K562 (cell line): Measurements from ENCODE around the gene SCN7A.

Experiments used
- ETV6 ChIP-seq, 3 experiments: fragments of 150-350 bp in 1 of 3; sonication (generic) in 1 of 3; formaldehyde crosslinking in 1 of 3; IDR thresholded peaks; 2 replicates each; pipeline versions ENCODE4 v1.6.1 to v1.8.0; 2014 to 2022; ENCODE audit warnings: borderline replicate concordance in 2 of 3, low read depth in 2 of 3, antibody characterized with exemption in 1 of 3, low read length in 1 of 3, mild to moderate bottlenecking in 1 of 3, missing genetic modification reagents in 1 of 3
- FOXK1 ChIP-seq: sonication (generic); formaldehyde crosslinking; IDR thresholded peaks from 2 replicates; pipeline ENCODE4 v1.8.0; 2022; ENCODE audit warnings: missing genetic modification reagents, mild to moderate bottlenecking, borderline replicate concordance
- HLTF ChIP-seq: fragments of 450-650 bp; IDR thresholded peaks from 2 replicates; pipeline ENCODE4 v1.6.1; 2016
- ZNF324 ChIP-seq: fragments of 250-450 bp; sonication (Bioruptor Pico); IDR thresholded peaks from 2 replicates; pipeline ENCODE4 v1.4.0; 2020; ENCODE audit warnings: mild to moderate bottlenecking
- TF ChIP-seq, protein P1 (sequence below), 2 experiments: fragments of 450-650 bp; formaldehyde crosslinking in 1 of 2; IDR thresholded peaks; 2 replicates each; pipeline versions ENCODE4 v1.4.0 to v1.6.1; 2014 to 2020; ENCODE audit warnings: mild to moderate bottlenecking in 2 of 2, borderline replicate concordance in 1 of 2, low read depth in 1 of 2
- TF ChIP-seq, protein P2 (sequence below): sonication (generic); formaldehyde crosslinking; IDR thresholded peaks from 2 replicates; pipeline ENCODE4 v1.8.1; 2023; ENCODE audit warnings: mild to moderate bottlenecking, missing genetic modification reagents, moderate library complexity
- TF ChIP-seq, protein P3 (sequence below), 3 experiments: IDR thresholded peaks in 2 of 3; conservative IDR thresholded peaks in 1 of 3; 2 replicates each; pipeline ENCODE4 v1.5.1; 2011 to 2012; ENCODE audit warnings: low read length in 3 of 3, mild to moderate bottlenecking in 3 of 3, control low read depth in 2 of 3, improper control_type of control experiment in 1 of 3, inconsistent platforms in 1 of 3, low read depth in 1 of 3, mixed read lengths in 1 of 3, moderate library complexity in 1 of 3; ENCODE audit not compliant: insufficient read depth in 2 of 3
- TF ChIP-seq, protein P4 (sequence below): fragments of 250-450 bp; sonication (Bioruptor Pico); IDR thresholded peaks from 2 replicates; pipeline ENCODE4 v1.8.0; 2021; ENCODE audit warnings: mild to moderate bottlenecking, moderate library complexity

DNA sequence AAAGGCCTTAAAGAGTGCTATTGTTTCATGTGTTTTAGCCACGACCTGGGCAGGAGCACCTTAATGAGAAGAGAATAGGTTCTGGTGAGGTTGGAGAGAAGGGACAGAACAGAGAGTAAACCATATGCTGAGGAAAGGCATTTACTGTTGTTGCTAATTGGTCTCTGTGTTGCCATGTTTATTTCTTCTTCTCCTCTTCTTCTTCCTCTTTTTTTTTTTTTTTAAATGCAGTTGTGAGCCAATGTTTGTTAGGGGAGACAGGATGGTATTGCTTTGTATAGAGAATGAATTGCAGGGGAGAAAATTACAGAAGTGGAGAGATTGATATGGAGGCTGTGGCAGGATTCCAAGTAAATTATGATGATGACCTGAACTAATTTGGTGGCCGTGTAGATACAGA is 120.9 kb downstream of the SCN7A start:
- no peak for TF ChIP-seq ETV6 (IDR thresholded peaks at IDR 0.05; ENCODE audit: borderline replicate concordance in 1 of 2, low read depth in 2 of 2, low read length in 1 of 2)
- TF ChIP-seq ETV6 (CRISPR knock-in tag; IDR thresholded peaks at IDR 0.05; ENCODE audit: borderline replicate concordance): no peak
- TF ChIP-seq, protein P1, sequence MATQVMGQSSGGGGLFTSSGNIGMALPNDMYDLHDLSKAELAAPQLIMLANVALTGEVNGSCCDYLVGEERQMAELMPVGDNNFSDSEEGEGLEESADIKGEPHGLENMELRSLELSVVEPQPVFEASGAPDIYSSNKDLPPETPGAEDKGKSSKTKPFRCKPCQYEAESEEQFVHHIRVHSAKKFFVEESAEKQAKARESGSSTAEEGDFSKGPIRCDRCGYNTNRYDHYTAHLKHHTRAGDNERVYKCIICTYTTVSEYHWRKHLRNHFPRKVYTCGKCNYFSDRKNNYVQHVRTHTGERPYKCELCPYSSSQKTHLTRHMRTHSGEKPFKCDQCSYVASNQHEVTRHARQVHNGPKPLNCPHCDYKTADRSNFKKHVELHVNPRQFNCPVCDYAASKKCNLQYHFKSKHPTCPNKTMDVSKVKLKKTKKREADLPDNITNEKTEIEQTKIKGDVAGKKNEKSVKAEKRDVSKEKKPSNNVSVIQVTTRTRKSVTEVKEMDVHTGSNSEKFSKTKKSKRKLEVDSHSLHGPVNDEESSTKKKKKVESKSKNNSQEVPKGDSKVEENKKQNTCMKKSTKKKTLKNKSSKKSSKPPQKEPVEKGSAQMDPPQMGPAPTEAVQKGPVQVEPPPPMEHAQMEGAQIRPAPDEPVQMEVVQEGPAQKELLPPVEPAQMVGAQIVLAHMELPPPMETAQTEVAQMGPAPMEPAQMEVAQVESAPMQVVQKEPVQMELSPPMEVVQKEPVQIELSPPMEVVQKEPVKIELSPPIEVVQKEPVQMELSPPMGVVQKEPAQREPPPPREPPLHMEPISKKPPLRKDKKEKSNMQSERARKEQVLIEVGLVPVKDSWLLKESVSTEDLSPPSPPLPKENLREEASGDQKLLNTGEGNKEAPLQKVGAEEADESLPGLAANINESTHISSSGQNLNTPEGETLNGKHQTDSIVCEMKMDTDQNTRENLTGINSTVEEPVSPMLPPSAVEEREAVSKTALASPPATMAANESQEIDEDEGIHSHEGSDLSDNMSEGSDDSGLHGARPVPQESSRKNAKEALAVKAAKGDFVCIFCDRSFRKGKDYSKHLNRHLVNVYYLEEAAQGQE (IDR thresholded peaks at IDR 0.05; ENCODE audit: borderline replicate concordance): no peak
- TF ChIP-seq, protein P1 (CRISPR knock-in tag; IDR thresholded peaks at IDR 0.05; ENCODE audit: low read depth): no peak
- TF ChIP-seq ZNF324 (CRISPR knock-in tag): no peak
- TF ChIP-seq, protein P2, sequence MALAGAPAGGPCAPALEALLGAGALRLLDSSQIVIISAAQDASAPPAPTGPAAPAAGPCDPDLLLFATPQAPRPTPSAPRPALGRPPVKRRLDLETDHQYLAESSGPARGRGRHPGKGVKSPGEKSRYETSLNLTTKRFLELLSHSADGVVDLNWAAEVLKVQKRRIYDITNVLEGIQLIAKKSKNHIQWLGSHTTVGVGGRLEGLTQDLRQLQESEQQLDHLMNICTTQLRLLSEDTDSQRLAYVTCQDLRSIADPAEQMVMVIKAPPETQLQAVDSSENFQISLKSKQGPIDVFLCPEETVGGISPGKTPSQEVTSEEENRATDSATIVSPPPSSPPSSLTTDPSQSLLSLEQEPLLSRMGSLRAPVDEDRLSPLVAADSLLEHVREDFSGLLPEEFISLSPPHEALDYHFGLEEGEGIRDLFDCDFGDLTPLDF: no peak
- no peak for TF ChIP-seq FOXK1 (CRISPR knock-in tag)
- no peak for TF ChIP-seq HLTF
- TF ChIP-seq, protein P3, sequence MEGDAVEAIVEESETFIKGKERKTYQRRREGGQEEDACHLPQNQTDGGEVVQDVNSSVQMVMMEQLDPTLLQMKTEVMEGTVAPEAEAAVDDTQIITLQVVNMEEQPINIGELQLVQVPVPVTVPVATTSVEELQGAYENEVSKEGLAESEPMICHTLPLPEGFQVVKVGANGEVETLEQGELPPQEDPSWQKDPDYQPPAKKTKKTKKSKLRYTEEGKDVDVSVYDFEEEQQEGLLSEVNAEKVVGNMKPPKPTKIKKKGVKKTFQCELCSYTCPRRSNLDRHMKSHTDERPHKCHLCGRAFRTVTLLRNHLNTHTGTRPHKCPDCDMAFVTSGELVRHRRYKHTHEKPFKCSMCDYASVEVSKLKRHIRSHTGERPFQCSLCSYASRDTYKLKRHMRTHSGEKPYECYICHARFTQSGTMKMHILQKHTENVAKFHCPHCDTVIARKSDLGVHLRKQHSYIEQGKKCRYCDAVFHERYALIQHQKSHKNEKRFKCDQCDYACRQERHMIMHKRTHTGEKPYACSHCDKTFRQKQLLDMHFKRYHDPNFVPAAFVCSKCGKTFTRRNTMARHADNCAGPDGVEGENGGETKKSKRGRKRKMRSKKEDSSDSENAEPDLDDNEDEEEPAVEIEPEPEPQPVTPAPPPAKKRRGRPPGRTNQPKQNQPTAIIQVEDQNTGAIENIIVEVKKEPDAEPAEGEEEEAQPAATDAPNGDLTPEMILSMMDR (IDR thresholded peaks at IDR 0.05 in 2 of 3, conservative IDR thresholded peaks at IDR 0.05 in 1 of 3; ENCODE audit: insufficient read depth in 2 of 3, low read depth in 1 of 3, low read length in 3 of 3): no peak
- TF ChIP-seq, protein P4, sequence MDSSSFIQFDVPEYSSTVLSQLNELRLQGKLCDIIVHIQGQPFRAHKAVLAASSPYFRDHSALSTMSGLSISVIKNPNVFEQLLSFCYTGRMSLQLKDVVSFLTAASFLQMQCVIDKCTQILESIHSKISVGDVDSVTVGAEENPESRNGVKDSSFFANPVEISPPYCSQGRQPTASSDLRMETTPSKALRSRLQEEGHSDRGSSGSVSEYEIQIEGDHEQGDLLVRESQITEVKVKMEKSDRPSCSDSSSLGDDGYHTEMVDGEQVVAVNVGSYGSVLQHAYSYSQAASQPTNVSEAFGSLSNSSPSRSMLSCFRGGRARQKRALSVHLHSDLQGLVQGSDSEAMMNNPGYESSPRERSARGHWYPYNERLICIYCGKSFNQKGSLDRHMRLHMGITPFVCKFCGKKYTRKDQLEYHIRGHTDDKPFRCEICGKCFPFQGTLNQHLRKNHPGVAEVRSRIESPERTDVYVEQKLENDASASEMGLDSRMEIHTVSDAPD (CRISPR knock-in tag): no peak
